Left ventricle myocardium inferior (tissue), 1 donor: ENCODE measurements around the gene FAU. TPM values are rescaled to one million over a fixed set of nuclear protein-coding genes. Genes with fewer than 3 reads are reported as not detected.

Experiments used
- DNase-seq: peaks from one replicate; pipeline ENCODE4 v3.0.0-alpha.2; 2020
- H3K27ac ChIP-seq: fragments of 200-600 bp; replicated peaks from 2 replicates; pipeline ENCODE4 v1.8.0; 2021
- H3K27me3 ChIP-seq: fragments of 200-600 bp; 2 replicates; pipeline ENCODE4 v1.8.0; 2021; ENCODE audit warnings: low read depth
- H3K36me3 ChIP-seq: fragments of 200-600 bp; 2 replicates; pipeline ENCODE4 v1.8.0; 2021
- H3K4me1 ChIP-seq: fragments of 200-600 bp; 2 replicates; pipeline ENCODE4 v1.8.0; 2021
- H3K4me3 ChIP-seq: fragments of 200-600 bp; 2 replicates; pipeline ENCODE4 v1.8.0; 2021; ENCODE audit warnings: mild to moderate bottlenecking, moderate library complexity
- H3K9me3 ChIP-seq: fragments of 200-600 bp; replicated peaks from 2 replicates; pipeline ENCODE4 v1.8.0; 2021
- CTCF ChIP-seq: fragments of 200-600 bp; IDR thresholded peaks from 2 replicates; pipeline ENCODE4 v1.8.0; 2021; ENCODE audit warnings: antibody characterized with exemption, mild to moderate bottlenecking, borderline replicate concordance
- intact Hi-C: fragments of 100-400 bp; cut with micrococcal nuclease; formaldehyde crosslinking; loops from one replicate; pipeline ENCODE4 v1.11.0; 2022
- total RNA-seq: library from RNA; stranded (reverse); fragmentation: NEBNext Ultra II Directional; extraction: Animal tissue kit (Norgen Biotek cat#: 25700); gene quantifications from one replicate; pipeline ENCODE4 v1.2.1, GENCODE V29; 2021
- donor health status: DM: no; HTN: yes; CAD: no; lungs with severe emphysema.

The FAU gene
- total RNA-seq, 1 donor from 2014 or later: 629 TPM

GRCh38 chr11:65096926-65097325 is 25.0 kb downstream of the FAU start:
- DNase-seq: no peak
- Histone ChIP-seq H3K4me3 (peak overlapping the region; percentile 82), H3K36me3 (peaks cover 15% of the 10 kb centered on the region), H3K27ac (peak overlapping the region; percentile 91), H3K27me3 (no peaks in the 10 kb centered on the region), H3K4me1 (peaks cover 41% of the 10 kb centered on the region), H3K9me3 (no peaks in the 10 kb centered on the region)
- no peak for TF ChIP-seq CTCF
- intact Hi-C loops: no loop called here

- no peaks in the 10 kb centered on the region for H3K27me3 ChIP-seq
- peaks cover 15% of the 10 kb centered on the region for H3K36me3 ChIP-seq
- H3K4me1 ChIP-seq: peaks cover 34% of the 10 kb centered on the region
- peak within 1 kb of the TSS; percentile 82 for H3K4me3 ChIP-seq
- H3K9me3 ChIP-seq: no peaks in the 10 kb centered on the region
- TF ChIP-seq CTCF: peak; percentile 9
- intact Hi-C loops: no loop called here
- peak; percentile 90 for DNase-seq
- H3K27ac ChIP-seq: peak within 1 kb of the TSS; percentile 91
These were observed 25.7 kb downstream of the FAU start, which contains the start of gene VPS51 for GRCh38 chr11:65095974-65096806. VPS51 (plus strand) TSS chr11:65096214; CDS start chr11:65096251, 37 bp downstream.

GRCh38 chr11:65095427-65095826 is 26.5 kb downstream of the FAU start:
- no peak for DNase-seq
- peak overlapping the region; percentile 91 for H3K27ac ChIP-seq
- intact Hi-C loops: no loop called here
- H3K4me3 ChIP-seq: peak overlapping the region; percentile 82
- H3K4me1 ChIP-seq: peaks cover 28% of the 10 kb centered on the region
- peaks cover 15% of the 10 kb centered on the region for H3K36me3 ChIP-seq
- TF ChIP-seq CTCF: no peak
- no peaks in the 10 kb centered on the region for H3K27me3 ChIP-seq
- H3K9me3 ChIP-seq: no peaks in the 10 kb centered on the region

- no peak for TF ChIP-seq CTCF
- no peak for DNase-seq
These were observed 31.3 kb downstream of the FAU start for GRCh38 chr11:65090628-65091027.

GRCh38 chr11:65089621-65090020 is 32.3 kb downstream of the FAU start:
- no peak overlapping the region for H3K4me3 ChIP-seq
- H3K27ac ChIP-seq: no peak overlapping the region
- no peak for DNase-seq
- H3K36me3 ChIP-seq: peaks cover 46% of the 10 kb centered on the region
- H3K4me1 ChIP-seq: peaks cover 11% of the 10 kb centered on the region
- no peaks in the 10 kb centered on the region for H3K9me3 ChIP-seq
- H3K27me3 ChIP-seq: no peaks in the 10 kb centered on the region
- TF ChIP-seq CTCF: no peak
- intact Hi-C loops: no loop called here

More at GRCh38 chr11:65090628-65091027, 31.3 kb downstream of the FAU start:
- Histone ChIP-seq H3K4me3 (no peak overlapping the region), H3K36me3 (peaks cover 43% of the 10 kb centered on the region), H3K27ac (no peak overlapping the region), H3K27me3 (no peaks in the 10 kb centered on the region), H3K9me3 (no peaks in the 10 kb centered on the region), H3K4me1 (peaks cover 3% of the 10 kb centered on the region)
- intact Hi-C loops: no loop called here
